Stimulated activated naive CD4-positive, alpha-beta T cell treated with Interleukin-2 at 50 U/mL for 16 hours (primary cell): ENCODE results near the gene CD46.
"Not testable (repeated sequence)": the region's sequence is repeated elsewhere in the genome, so short reads cannot be mapped to it uniquely, and the experiment has no call there.

Experiments used
- DNase-seq: peaks from one replicate; lab custom pipeline; 2025; lab: John Stamatoyannopoulos, UW

Gene CD46

GRCh38 chr1:207751790-207752455 lies at the start of gene CD46:
Gene CD46, plus strand, starts transcription at chr1:207752054. Its CDS starts 159 bp downstream, at chr1:207752213.
- peak; percentile 94 for DNase-seq

- DNase-seq, result no peak
Measured at GRCh38 chr1:207702317-207702716, 49.5 kb upstream of the CD46 start.

GRCh38 chr1:207703712-207704111 lies 48.1 kb upstream of the CD46 start:
- no peak for DNase-seq

- not testable (repeated sequence) for DNase-seq
Measured at GRCh38 chr1:207708004-207708403, 43.9 kb upstream of the CD46 start.

GRCh38 chr1:207711285-207711684 lies 40.6 kb upstream of the CD46 start:
- DNase-seq, result no peak

GRCh38 chr1:207712701-207713100 lies 39.2 kb upstream of the CD46 start:
- DNase-seq, result not testable (repeated sequence)

- no peak for DNase-seq
Measured at GRCh38 chr1:207713529-207713928, 38.3 kb upstream of the CD46 start.

- DNase-seq, result no peak
Measured at GRCh38 chr1:207719234-207719633, 32.6 kb upstream of the CD46 start.

GRCh38 chr1:207728200-207728858 lies 23.5 kb upstream of the CD46 start:
- not testable (repeated sequence) for DNase-seq

GRCh38 chr1:207737503-207738157 lies 14.2 kb upstream of the CD46 start:
- DNase-seq, result not testable (repeated sequence)

- not testable (repeated sequence) for DNase-seq
Measured at GRCh38 chr1:207738158-207738659, 13.6 kb upstream of the CD46 start.

- DNase-seq, result no peak
Measured at GRCh38 chr1:207740207-207740606, 11.6 kb upstream of the CD46 start.

- DNase-seq, result no peak
Measured at GRCh38 chr1:207742850-207743555, 8.9 kb upstream of the CD46 start.

GRCh38 chr1:207744000-207744534 lies 7.8 kb upstream of the CD46 start:
- DNase-seq, result no peak

GRCh38 chr1:207745285-207745684 lies 6.6 kb upstream of the CD46 start:
- no peak for DNase-seq

- no peak for DNase-seq
Measured at GRCh38 chr1:207745839-207746767, 5.8 kb upstream of the CD46 start.

- DNase-seq, result no peak
Measured at GRCh38 chr1:207747627-207748492, 4.0 kb upstream of the CD46 start.

- DNase-seq, result no peak
Measured at GRCh38 chr1:207748737-207749528, 2.9 kb upstream of the CD46 start.
